HepG2 (cell line): ENCODE measurements around the gene SIGLEC1. TPM values are rescaled to one million over a fixed set of nuclear protein-coding genes. Genes with fewer than 3 reads are reported as not detected.
A peak's percentile ranks its signal among the peaks of the same experiment; 100 is the strongest.

Source experiments
- BHLHE40 ChIP-seq: IDR thresholded peaks from 2 replicates; pipeline ENCODE4 v1.6.1; 2011; ENCODE audit warnings: low read length, improper control_type of control experiment
- DNMT1 ChIP-seq: sonication (generic); formaldehyde crosslinking; IDR thresholded peaks from 2 replicates; pipeline ENCODE4 v1.5.1; 2020; ENCODE audit warnings: mild to moderate bottlenecking, missing genetic modification reagents
- GPN1 ChIP-seq: sonication (generic); formaldehyde crosslinking; IDR thresholded peaks from 2 replicates; pipeline ENCODE4 v1.5.1; 2020; ENCODE audit warnings: missing genetic modification reagents, borderline replicate concordance
- MTF2 ChIP-seq: sonication (generic); formaldehyde crosslinking; IDR thresholded peaks from 2 replicates; pipeline ENCODE4 v1.5.0; 2020; ENCODE audit warnings: missing genetic modification reagents, borderline replicate concordance
- MYNN ChIP-seq: sonication (generic); formaldehyde crosslinking; IDR thresholded peaks from 2 replicates; pipeline ENCODE4 v1.4.0; 2020; ENCODE audit warnings: mild to moderate bottlenecking, low read depth, missing genetic modification reagents
- NR0B2 ChIP-seq: sonication (generic); formaldehyde crosslinking; IDR thresholded peaks from 2 replicates; pipeline ENCODE4 v1.4.0; 2020; ENCODE audit warnings: mild to moderate bottlenecking, missing genetic modification reagents
- NR1H2 ChIP-seq: sonication (generic); formaldehyde crosslinking; IDR thresholded peaks from 2 replicates; pipeline ENCODE4 v1.8.1; 2022; ENCODE audit warnings: low read depth, missing genetic modification reagents, borderline replicate concordance
- REPIN1 ChIP-seq: sonication (generic); formaldehyde crosslinking; IDR thresholded peaks from 2 replicates; pipeline ENCODE4 v1.8.0; 2022; ENCODE audit warnings: missing genetic modification reagents, low read depth, mild to moderate bottlenecking, borderline replicate concordance
- SMAD3 ChIP-seq: sonication (generic); formaldehyde crosslinking; IDR thresholded peaks from 2 replicates; pipeline ENCODE4 v1.4.0; 2020; ENCODE audit warnings: missing genetic modification reagents
- SP5 ChIP-seq: IDR thresholded peaks from 2 replicates; pipeline ENCODE4 v1.6.1; 2016; ENCODE audit warnings: low read depth, borderline replicate concordance
- YEATS4 ChIP-seq: sonication (generic); formaldehyde crosslinking; IDR thresholded peaks from 2 replicates; pipeline ENCODE4 v1.4.0; 2020; ENCODE audit warnings: missing genetic modification reagents, borderline replicate concordance
- ZMYM4 ChIP-seq: sonication (generic); formaldehyde crosslinking; IDR thresholded peaks from 2 replicates; pipeline ENCODE4 v1.8.1; 2023; ENCODE audit warnings: mild to moderate bottlenecking, missing genetic modification reagents
- ZNF10 ChIP-seq: sonication (generic); formaldehyde crosslinking; IDR thresholded peaks from 2 replicates; pipeline ENCODE4 v1.4.0; 2020; ENCODE audit warnings: mild to moderate bottlenecking, low read depth, missing genetic modification reagents, borderline replicate concordance
- ZNF605 ChIP-seq: sonication (generic); formaldehyde crosslinking; IDR thresholded peaks from 2 replicates; pipeline ENCODE4 v1.8.0; 2022; ENCODE audit warnings: mild to moderate bottlenecking, missing genetic modification reagents
- ZNF790 ChIP-seq: sonication (generic); formaldehyde crosslinking; IDR thresholded peaks from 2 replicates; pipeline ENCODE4 v1.8.0; 2022; ENCODE audit warnings: missing genetic modification reagents, mild to moderate bottlenecking, borderline replicate concordance
- ZNF878 ChIP-seq: sonication (generic); formaldehyde crosslinking; IDR thresholded peaks from 2 replicates; pipeline ENCODE4 v1.8.1; 2023; ENCODE audit warnings: mild to moderate bottlenecking, missing genetic modification reagents, moderate library complexity
- ZSCAN30 ChIP-seq: sonication (generic); formaldehyde crosslinking; IDR thresholded peaks from 2 replicates; pipeline ENCODE4 v1.5.0; 2020; ENCODE audit warnings: mild to moderate bottlenecking, missing genetic modification reagents
- polyA plus RNA-seq, 8 experiments: library from polyadenylated mRNA; depleted of rRNA in 3 of 8; stranded (reverse) in 7 of 8; unstranded in 1 of 8; fragments of >200 nt; fragmentation: Illumina TruSeq in 4 of 8; extraction: Trizol in 4 of 8; gene quantifications; 2 replicates each; pipeline versions ENCODE4 v1.2.1 to v1.2.3, GENCODE V29; 2011 to 2016; ENCODE audit warnings: low read depth in 4 of 8, missing spikeins in 1 of 8, mixed read lengths in 1 of 8; ENCODE audit not compliant: insufficient read depth in 1 of 8
- total RNA-seq, 5 experiments: library from RNA; depleted of rRNA; stranded (reverse); fragments of >200 nt; fragmentation: Illumina TruSeq; extraction: Trizol; gene quantifications; 2 replicates each; pipeline ENCODE4 v1.2.3, GENCODE V29; 2016; ENCODE audit warnings: low read depth in 1 of 5
- TF ChIP-seq, protein P1 (sequence below): sonication (generic); formaldehyde crosslinking; IDR thresholded peaks from 2 replicates; pipeline ENCODE4 v1.4.0; 2020; ENCODE audit warnings: missing genetic modification reagents
- TF ChIP-seq, protein P2 (sequence below): IDR thresholded peaks from 2 replicates; pipeline ENCODE4 v1.6.1; 2012; ENCODE audit warnings: inconsistent platforms
- TF ChIP-seq, protein P3 (sequence below): sonication (generic); formaldehyde crosslinking; IDR thresholded peaks from 2 replicates; pipeline ENCODE4 v1.4.0; 2020; ENCODE audit warnings: mild to moderate bottlenecking, missing genetic modification reagents
- TF ChIP-seq, protein P4 (sequence below): sonication (generic); formaldehyde crosslinking; IDR thresholded peaks from 2 replicates; pipeline ENCODE4 v1.5.1; 2020; ENCODE audit warnings: missing genetic modification reagents, mild to moderate bottlenecking, borderline replicate concordance

SIGLEC1 gene
- total and polyA plus RNA-seq, 2 of the 13 experiments (the other 11 are each of a cell fraction or from before 2014, with no cell fraction given), result 0.01 TPM; not detected in 1

- peak; percentile 55; the same call in 1 of the 2 replicates for TF ChIP-seq ZNF790 (CRISPR knock-in tag)
- no peak for TF ChIP-seq GPN1 (CRISPR knock-in tag)
- TF ChIP-seq NR1H2 (CRISPR knock-in tag), result 0 out of 2 replicates have a peak, but pooled peaks have one; percentile 46
- TF ChIP-seq MYNN (CRISPR knock-in tag), result no peak
- no peak for TF ChIP-seq NR0B2 (CRISPR knock-in tag)
- TF ChIP-seq YEATS4 (CRISPR knock-in tag), result peak; percentile 61
- no peak for TF ChIP-seq ZSCAN30
- peak; percentile 66; the same call in 1 of the 2 replicates for TF ChIP-seq DNMT1
- peak; percentile 83; the same call in 1 of the 2 replicates for TF ChIP-seq MTF2 (CRISPR knock-in tag)
- no peak for TF ChIP-seq ZNF878 (CRISPR knock-in tag)
- TF ChIP-seq, protein P1, sequence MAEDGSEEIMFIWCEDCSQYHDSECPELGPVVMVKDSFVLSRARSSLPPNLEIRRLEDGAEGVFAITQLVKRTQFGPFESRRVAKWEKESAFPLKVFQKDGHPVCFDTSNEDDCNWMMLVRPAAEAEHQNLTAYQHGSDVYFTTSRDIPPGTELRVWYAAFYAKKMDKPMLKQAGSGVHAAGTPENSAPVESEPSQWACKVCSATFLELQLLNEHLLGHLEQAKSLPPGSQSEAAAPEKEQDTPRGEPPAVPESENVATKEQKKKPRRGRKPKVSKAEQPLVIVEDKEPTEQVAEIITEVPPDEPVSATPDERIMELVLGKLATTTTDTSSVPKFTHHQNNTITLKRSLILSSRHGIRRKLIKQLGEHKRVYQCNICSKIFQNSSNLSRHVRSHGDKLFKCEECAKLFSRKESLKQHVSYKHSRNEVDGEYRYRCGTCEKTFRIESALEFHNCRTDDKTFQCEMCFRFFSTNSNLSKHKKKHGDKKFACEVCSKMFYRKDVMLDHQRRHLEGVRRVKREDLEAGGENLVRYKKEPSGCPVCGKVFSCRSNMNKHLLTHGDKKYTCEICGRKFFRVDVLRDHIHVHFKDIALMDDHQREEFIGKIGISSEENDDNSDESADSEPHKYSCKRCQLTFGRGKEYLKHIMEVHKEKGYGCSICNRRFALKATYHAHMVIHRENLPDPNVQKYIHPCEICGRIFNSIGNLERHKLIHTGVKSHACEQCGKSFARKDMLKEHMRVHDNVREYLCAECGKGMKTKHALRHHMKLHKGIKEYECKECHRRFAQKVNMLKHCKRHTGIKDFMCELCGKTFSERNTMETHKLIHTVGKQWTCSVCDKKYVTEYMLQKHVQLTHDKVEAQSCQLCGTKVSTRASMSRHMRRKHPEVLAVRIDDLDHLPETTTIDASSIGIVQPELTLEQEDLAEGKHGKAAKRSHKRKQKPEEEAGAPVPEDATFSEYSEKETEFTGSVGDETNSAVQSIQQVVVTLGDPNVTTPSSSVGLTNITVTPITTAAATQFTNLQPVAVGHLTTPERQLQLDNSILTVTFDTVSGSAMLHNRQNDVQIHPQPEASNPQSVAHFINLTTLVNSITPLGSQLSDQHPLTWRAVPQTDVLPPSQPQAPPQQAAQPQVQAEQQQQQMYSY (CRISPR knock-in tag), result no peak
- TF ChIP-seq, protein P2, sequence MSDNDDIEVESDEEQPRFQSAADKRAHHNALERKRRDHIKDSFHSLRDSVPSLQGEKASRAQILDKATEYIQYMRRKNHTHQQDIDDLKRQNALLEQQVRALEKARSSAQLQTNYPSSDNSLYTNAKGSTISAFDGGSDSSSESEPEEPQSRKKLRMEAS, result peak; percentile 53; the same call in 1 of the 2 replicates
- TF ChIP-seq SMAD3 (CRISPR knock-in tag), result no peak
- peak; percentile 25; the same call in 1 of the 2 replicates for TF ChIP-seq ZNF605
- TF ChIP-seq, protein P3, sequence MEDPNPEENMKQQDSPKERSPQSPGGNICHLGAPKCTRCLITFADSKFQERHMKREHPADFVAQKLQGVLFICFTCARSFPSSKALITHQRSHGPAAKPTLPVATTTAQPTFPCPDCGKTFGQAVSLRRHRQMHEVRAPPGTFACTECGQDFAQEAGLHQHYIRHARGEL (CRISPR knock-in tag), result no peak
- TF ChIP-seq ZMYM4, result peak; percentile 78
- TF ChIP-seq SP5 (CRISPR knock-in tag), result peak; percentile 48; the same call in 1 of the 2 replicates
- TF ChIP-seq ZNF10 (CRISPR knock-in tag), result no peak
- TF ChIP-seq, protein P4, sequence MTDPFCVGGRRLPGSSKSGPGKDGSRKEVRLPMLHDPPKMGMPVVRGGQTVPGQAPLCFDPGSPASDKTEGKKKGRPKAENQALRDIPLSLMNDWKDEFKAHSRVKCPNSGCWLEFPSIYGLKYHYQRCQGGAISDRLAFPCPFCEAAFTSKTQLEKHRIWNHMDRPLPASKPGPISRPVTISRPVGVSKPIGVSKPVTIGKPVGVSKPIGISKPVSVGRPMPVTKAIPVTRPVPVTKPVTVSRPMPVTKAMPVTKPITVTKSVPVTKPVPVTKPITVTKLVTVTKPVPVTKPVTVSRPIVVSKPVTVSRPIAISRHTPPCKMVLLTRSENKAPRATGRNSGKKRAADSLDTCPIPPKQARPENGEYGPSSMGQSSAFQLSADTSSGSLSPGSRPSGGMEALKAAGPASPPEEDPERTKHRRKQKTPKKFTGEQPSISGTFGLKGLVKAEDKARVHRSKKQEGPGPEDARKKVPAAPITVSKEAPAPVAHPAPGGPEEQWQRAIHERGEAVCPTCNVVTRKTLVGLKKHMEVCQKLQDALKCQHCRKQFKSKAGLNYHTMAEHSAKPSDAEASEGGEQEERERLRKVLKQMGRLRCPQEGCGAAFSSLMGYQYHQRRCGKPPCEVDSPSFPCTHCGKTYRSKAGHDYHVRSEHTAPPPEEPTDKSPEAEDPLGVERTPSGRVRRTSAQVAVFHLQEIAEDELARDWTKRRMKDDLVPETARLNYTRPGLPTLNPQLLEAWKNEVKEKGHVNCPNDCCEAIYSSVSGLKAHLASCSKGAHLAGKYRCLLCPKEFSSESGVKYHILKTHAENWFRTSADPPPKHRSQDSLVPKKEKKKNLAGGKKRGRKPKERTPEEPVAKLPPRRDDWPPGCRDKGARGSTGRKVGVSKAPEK, result no peak
- no peak for TF ChIP-seq BHLHE40
- TF ChIP-seq REPIN1 (CRISPR knock-in tag), result peak; percentile 67; the same call in 1 of the 2 replicates
Observed at GRCh38 chr20:3749689-3750531, 37.5 kb upstream of the SIGLEC1 start (continued).
